22Rv1 (cell line): ENCODE data around the gene CEACAM16.

Experiments used
- CTCF ChIP-seq: fragments of 450-650 bp; IDR thresholded peaks from 2 replicates; pipeline ENCODE4 v1.5.1; 2017; ENCODE audit warnings: mild to moderate bottlenecking
- ZFX ChIP-seq: fragments of 450-650 bp; IDR thresholded peaks from 2 replicates; pipeline ENCODE4 v1.6.1; 2017; ENCODE audit warnings: antibody characterized with exemption, borderline replicate concordance

- TF ChIP-seq CTCF: no peak
- TF ChIP-seq ZFX: no peak
Observed at GRCh38 chr19:44666852-44667556, 31.9 kb upstream of the CEACAM16 start.
